SK-N-MC (cell line): ENCODE measurements around the gene CFAP251.

ENCODE experiments used
- EZH2 ChIP-seq: fragments of 200-600 bp; sonication (generic); IDR thresholded peaks from one replicate; pipeline ENCODE4 v1.6.1; 2017; ENCODE audit warnings: antibody characterized with exemption
- FOXP2 ChIP-seq: optimal IDR thresholded peaks from 2 replicates; pipeline ENCODE3; 2011; ENCODE audit warnings: mild to moderate bottlenecking, moderate library complexity; ENCODE audit not compliant: insufficient read depth; ENCODE audit errors: extremely low read length, control extremely low read depth
- POLR2AphosphoS5 ChIP-seq: IDR thresholded peaks from 2 replicates; pipeline ENCODE4 v1.6.1; 2012; ENCODE audit warnings: mild to moderate bottlenecking, low read depth, low read length, borderline replicate concordance

DNA sequence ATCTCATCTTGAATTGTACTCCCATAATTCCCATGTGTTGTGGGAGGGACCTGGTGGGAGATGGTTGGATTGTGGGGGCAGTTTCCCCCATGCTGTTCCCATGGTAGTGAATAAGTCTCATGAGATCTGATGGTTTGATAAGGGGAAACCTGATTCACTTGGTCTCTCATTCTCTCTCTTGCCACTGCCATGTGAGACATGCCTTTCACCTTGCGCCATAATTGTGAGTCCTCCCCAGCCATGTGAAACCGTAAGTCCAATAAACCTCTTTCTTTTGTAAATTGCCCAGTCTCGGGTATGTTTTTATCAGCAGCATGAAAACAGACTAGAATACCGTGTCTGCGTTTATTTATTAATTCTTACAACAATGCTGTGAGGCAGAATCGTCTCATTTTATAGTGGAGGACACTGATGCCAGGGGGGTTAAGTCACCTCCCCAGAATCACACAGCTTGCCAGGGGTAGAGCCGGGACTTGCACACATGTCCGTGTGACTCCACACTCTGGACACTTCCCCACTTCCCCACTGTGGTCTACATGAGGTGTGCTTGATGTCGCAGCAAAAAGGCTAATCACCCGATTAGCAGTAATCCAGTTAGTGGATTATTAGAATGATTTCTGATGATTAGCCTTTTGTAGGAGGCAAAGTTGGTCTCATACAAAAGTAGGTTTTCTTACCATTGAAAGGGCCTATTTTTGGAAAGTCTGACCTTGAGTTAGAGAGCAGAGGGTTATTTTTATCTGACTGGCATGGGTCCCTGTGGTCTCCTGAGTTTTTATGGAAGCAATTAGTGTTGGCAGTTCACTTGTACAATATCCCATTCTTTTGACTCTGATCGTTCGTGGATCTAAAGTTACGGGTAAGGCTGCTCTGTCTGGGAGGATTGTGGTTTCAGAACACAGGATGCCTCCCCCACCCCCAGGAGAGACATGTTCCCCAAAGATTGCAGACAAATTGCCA, 55.9 kb downstream of the CFAP251 start:
- TF ChIP-seq EZH2 (no peak), POLR2AphosphoS5 (no peak), FOXP2 (no peak)
